Eye (tissue), 1 donor: ENCODE measurements around the gene CD300LD.
"Not testable (repeated sequence)": the region's sequence is repeated elsewhere in the genome, so short reads cannot be mapped to it uniquely, and the experiment has no call there.

Experiments
- DNase-seq: peaks from one replicate; pipeline ENCODE4 v3.0.0-alpha.2; 2015

Gene CD300LD

GRCh38 chr17:74605361-74605760, 13.3 kb upstream of the CD300LD start:
- no peak for DNase-seq

- no peak for DNase-seq
These were observed 12.7 kb upstream of the CD300LD start for GRCh38 chr17:74604761-74605160.

GRCh38 chr17:74604200-74604599, 12.1 kb upstream of the CD300LD start:
- DNase-seq, result no peak

GRCh38 chr17:74603746-74604145, 11.7 kb upstream of the CD300LD start:
- DNase-seq, result no peak

- no peak for DNase-seq
These were observed 11.1 kb upstream of the CD300LD start for GRCh38 chr17:74603037-74603635.

GRCh38 chr17:74601944-74602572, 10.0 kb upstream of the CD300LD start:
- DNase-seq, result peak; percentile 57

GRCh38 chr17:74599448-74599939, 7.4 kb upstream of the CD300LD start:
- DNase-seq, result peak; percentile 18

GRCh38 chr17:74599023-74599399, 6.9 kb upstream of the CD300LD start:
- peak; percentile 10 for DNase-seq

- peak; percentile 26 for DNase-seq
These were observed 6.4 kb upstream of the CD300LD start for GRCh38 chr17:74598346-74599022.

GRCh38 chr17:74597069-74597790, 5.1 kb upstream of the CD300LD start:
- DNase-seq, result no peak

GRCh38 chr17:74595037-74595750, 3.1 kb upstream of the CD300LD start:
- DNase-seq, result no peak

- DNase-seq, result no peak
These were observed 580 bp downstream of the CD300LD start for GRCh38 chr17:74591503-74591902.

GRCh38 chr17:74585711-74586110, 6.4 kb downstream of the CD300LD start:
- DNase-seq, result no peak

GRCh38 chr17:74584292-74585060, 7.6 kb downstream of the CD300LD start:
- DNase-seq, result no peak

GRCh38 chr17:74582633-74583032, 9.4 kb downstream of the CD300LD start:
- DNase-seq, result no peak

GRCh38 chr17:74579900-74580299, 12.2 kb downstream of the CD300LD start:
- DNase-seq, result no peak

- DNase-seq, result no peak
These were observed 13.1 kb downstream of the CD300LD start for GRCh38 chr17:74578979-74579378.

- DNase-seq, result no peak
These were observed 17.5 kb downstream of the CD300LD start for GRCh38 chr17:74574489-74575142.

- not testable (repeated sequence) for DNase-seq
These were observed 18.4 kb downstream of the CD300LD start for GRCh38 chr17:74573635-74574034.

- DNase-seq, result no peak
These were observed 18.9 kb downstream of the CD300LD start for GRCh38 chr17:74573169-74573568.

GRCh38 chr17:74571621-74572270, 20.3 kb downstream of the CD300LD start:
- DNase-seq, result no peak
